GM10248 (cell line): ENCODE results near the gene AOPEP.

Experiments used
- CTCF ChIA-PET: fragments of 300-600 bp; sonication (Branson Sonifier 250); formaldehyde crosslinking; extraction: SDS; loops from one replicate; lab custom pipeline; 2021; ENCODE audit warnings: antibody characterized with exemption; lab: Yijun Ruan, JAX
- POLR2A ChIA-PET: fragments of 350-650 bp; sonication (Branson Sonifier 250); formaldehyde crosslinking; extraction: SDS; loops from one replicate; lab custom pipeline; 2020; ENCODE audit warnings: antibody characterized with exemption; lab: Yijun Ruan, JAX
- DNase-seq: peaks from one replicate; pipeline ENCODE4 v3.0.0; 2012; ENCODE audit errors: extremely low spot score
- CTCF ChIP-seq: IDR thresholded peaks from 2 replicates; pipeline ENCODE4 v1.5.1; 2012; ENCODE audit warnings: mild to moderate bottlenecking, low read depth; ENCODE audit errors: extremely low read depth, missing control alignments, control extremely low read depth

Gene AOPEP

GRCh38 chr9:95070549-95071021 lies 344.1 kb downstream of the AOPEP start:
- ChIA-PET CTCF (no interaction called here), POLR2A (no interaction called here)
- no peak for DNase-seq
- TF ChIP-seq CTCF: no peak

GRCh38 chr9:95071450-95071849 lies 345.0 kb downstream of the AOPEP start:
- CTCF ChIA-PET: no interaction called here
- no peak for TF ChIP-seq CTCF
- POLR2A ChIA-PET: no interaction called here
- DNase-seq: no peak

GRCh38 chr9:95071925-95072324 lies 345.4 kb downstream of the AOPEP start:
- TF ChIP-seq CTCF: no peak
- ChIA-PET CTCF (interaction anchor here (1.2 kb wide), 1 partner anchor 288 kb away, joined by 3 read pairs; no protein-coding TSS in a partner anchor), POLR2A (no interaction called here)
- no peak for DNase-seq

- POLR2A ChIA-PET: no interaction called here
- no peak for TF ChIP-seq CTCF
- no peak for DNase-seq
- CTCF ChIA-PET: interaction anchor here (1.0 to 1.2 kb wide), 2 partner anchors 290 to 404 kb away, joined by 3 read pairs; no protein-coding TSS in a partner anchor
Measured at GRCh38 chr9:95073042-95073607, 346.6 kb downstream of the AOPEP start.

- POLR2A ChIA-PET: no interaction called here
- no peak for DNase-seq
- no peak for TF ChIP-seq CTCF
- CTCF ChIA-PET: interaction anchor here (1.0 kb wide), 1 partner anchor 16 kb away, joined by 3 read pairs; no protein-coding TSS in a partner anchor
Measured at GRCh38 chr9:95073918-95074317, 347.4 kb downstream of the AOPEP start.

- no peak for DNase-seq
- no peak for TF ChIP-seq CTCF
- ChIA-PET CTCF (interaction anchor here (1.0 kb wide), 1 partner anchor 17 kb away, joined by 3 read pairs; no protein-coding TSS in a partner anchor), POLR2A (no interaction called here)
Measured at GRCh38 chr9:95074632-95075031, 348.1 kb downstream of the AOPEP start.
